KOPT-K1 (cell line): ENCODE data around the gene PPP2R5D.

Experiments used
- H3K27ac ChIP-seq: fragments of 200-600 bp; sonication (generic); 2 replicates; pipeline ENCODE4 v1.5.1; 2016; ENCODE audit warnings: antibody characterized with exemption, mild to moderate bottlenecking, low read depth, low read length; ENCODE audit not compliant: poor library complexity, severe bottlenecking
- H3K36me3 ChIP-seq: fragments of 200-600 bp; sonication (generic); 2 replicates; pipeline ENCODE4 v1.5.1; 2017; ENCODE audit warnings: antibody characterized with exemption, mild to moderate bottlenecking, low read length, moderate library complexity; ENCODE audit not compliant: insufficient read depth
- H3K9me3 ChIP-seq: fragments of 200-600 bp; sonication (generic); 2 replicates; pipeline ENCODE4 v1.5.1; 2017; ENCODE audit warnings: antibody characterized with exemption, low read length, mild to moderate bottlenecking; ENCODE audit not compliant: insufficient read depth, poor library complexity, severe bottlenecking

Gene PPP2R5D

DNA sequence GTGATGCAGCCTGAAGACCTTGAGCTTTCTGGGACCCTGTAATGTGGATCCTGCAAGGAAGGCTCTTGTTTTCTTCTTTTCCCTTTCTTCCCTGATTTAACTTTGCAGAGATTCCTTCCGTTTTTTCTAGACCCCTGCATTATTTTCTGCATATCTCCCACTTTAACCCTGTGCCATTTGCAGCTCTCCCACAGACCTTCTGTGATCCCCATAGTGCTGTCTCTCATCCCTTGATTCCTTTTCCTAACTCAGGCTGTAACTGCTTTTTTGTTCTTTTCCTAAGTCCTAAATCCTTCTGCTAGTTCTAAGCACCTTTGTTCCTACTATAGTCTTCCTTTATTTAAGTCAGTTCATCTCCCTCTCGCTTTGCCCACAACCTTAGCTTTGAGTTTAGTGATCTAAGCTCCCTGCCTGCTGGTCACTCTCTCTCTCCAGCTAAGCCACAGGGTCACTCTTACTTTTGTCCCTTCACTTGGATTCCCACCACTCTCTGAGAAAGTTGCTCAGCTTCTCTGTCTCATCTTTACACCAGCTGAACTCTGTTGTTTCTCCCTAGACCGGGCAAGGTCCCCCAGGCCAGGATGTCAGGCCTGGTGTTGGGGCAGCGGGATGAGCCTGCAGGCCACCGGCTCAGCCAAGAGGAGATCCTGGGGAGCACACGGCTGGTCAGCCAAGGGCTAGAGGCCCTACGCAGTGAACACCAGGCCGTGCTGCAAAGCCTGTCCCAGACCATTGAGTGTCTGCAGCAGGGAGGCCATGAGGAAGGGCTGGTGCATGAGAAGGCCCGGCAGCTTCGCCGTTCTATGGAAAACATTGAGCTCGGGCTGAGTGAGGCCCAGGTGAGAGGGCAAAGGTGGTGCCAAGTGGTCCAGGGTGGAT is 76.6 kb downstream of the PPP2R5D start:
- Histone ChIP-seq H3K9me3 (no peaks in the 10 kb centered on the region), H3K36me3 (peaks cover 17% of the 10 kb centered on the region; the same call in 1 of the 2 replicates), H3K27ac (no peak overlapping the region)

DNA sequence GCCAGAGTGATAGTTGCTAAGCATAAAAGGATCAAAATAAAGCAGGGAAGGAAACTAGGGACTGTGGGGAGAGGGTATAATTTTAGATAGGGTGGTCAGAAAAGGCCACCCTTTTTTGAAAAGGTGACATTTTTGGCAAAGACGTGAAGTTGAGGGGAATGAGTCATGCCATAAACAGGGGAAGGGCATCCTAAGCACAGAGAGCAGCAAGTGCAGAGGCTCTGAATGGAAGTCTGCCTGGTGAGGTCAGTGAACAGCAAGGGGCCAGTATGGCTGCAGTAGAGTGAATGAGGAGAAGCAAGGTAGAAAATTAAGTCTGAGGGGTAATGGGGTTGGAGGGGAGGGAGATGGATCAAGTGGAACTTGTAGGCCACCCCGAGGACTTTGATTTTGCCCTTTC is 77.5 kb downstream of the PPP2R5D start:
- Histone ChIP-seq H3K9me3 (no peaks in the 10 kb centered on the region), H3K27ac (no peak overlapping the region), H3K36me3 (peaks cover 13% of the 10 kb centered on the region; the same call in 1 of the 2 replicates)
